ENCODE results near the gene PICALM.

Gene PICALM

GRCh38 chr11:86046116-86046515 is 22.8 kb downstream of the PICALM start:
- no peak for DNase-seq (ENCODE audit: low spot score)

GRCh38 chr11:86043765-86044503 is 24.9 kb downstream of the PICALM start:
- no peak for DNase-seq (ENCODE audit: low spot score)

GRCh38 chr11:86041975-86042378 is 26.9 kb downstream of the PICALM start:
- peak; percentile 58 for DNase-seq (ENCODE audit: low spot score)

- DNase-seq (ENCODE audit: low spot score) = no peak
These were observed 27.7 kb downstream of the PICALM start for GRCh38 chr11:86040919-86041850.

DNA sequence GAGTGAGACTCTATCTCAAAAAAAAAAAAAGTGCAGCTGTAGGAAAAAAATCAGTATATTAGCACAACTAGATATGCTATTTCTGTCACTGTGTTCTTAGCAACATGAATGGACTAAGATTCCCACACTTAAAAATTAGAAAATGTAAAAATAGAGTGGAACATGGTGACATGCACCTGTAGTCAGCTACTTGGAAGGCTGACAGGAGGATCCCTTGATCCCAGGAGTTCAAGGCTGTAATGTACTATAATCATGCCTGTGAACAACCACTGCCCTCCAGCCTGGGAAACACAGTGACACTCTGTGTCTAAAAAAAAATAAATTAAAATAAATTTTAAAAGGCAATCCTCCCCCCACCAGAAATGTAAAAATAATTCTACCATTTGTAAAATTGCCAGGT is 29.8 kb downstream of the PICALM start:
- no peak for DNase-seq (ENCODE audit: low spot score)

GRCh38 chr11:86037743-86038142 is 31.1 kb downstream of the PICALM start:
- DNase-seq (ENCODE audit: low spot score) = no peak

- DNase-seq (ENCODE audit: low spot score) = no peak
These were observed 33.0 kb downstream of the PICALM start for GRCh38 chr11:86035920-86036319.

DNA sequence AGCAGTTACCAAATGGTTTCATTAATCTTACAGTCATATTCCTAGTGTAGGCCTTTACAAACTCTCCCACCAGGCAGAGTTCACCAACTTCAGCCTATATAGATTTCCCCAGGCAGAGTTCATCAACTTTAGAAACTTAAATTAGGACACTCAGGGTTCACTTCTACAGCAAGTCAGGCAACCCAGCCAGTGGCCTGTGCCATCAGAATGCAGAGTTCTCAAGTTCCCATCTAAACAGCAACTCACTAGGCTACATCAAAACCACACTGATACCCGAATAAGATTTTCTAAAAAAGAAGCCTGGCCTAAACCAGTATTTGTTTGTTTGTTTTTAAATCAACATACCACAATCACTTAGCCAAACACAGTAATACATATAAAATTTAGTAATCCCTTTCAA is 33.7 kb downstream of the PICALM start:
- DNase-seq (ENCODE audit: low spot score) = no peak

- DNase-seq (ENCODE audit: low spot score) = no peak
These were observed 34.2 kb downstream of the PICALM start for GRCh38 chr11:86034710-86035109.

DNA sequence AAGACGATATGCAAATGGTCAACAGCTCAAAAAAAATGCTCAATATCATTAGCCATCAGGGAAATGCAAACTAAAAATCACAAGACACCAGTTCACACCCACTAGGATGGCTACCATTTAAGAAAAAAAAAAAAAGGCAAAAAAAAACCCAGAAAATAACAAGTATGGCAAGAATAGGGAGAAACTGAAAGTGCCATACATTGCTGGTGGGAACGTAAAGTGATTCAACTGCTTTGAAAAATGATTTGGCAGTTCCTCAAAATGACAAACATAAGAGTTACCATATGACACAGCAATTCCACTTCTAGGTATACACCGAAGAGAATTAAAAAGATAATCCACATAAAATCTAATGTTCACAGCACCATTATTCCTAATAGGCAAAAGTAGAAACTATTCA is 47.5 kb downstream of the PICALM start:
- DNase-seq (ENCODE audit: low spot score) = no peak

DNA sequence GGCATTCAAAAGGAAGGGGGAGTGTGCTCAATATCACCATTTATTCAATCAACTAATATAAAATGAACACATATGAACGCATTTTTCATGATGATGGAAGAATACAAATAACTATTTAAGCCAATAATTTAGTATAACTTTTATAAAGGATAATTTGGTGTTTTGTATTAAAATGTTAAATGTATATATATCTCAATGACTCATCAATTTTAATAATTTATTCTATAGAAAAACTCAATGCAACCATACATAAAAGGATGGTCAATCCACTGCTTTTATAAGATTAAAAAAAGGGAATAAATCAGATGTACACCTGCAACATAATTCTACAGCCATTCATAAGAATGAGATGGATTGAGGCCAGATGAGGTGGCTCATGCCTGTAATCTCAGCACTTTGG is 50.6 kb downstream of the PICALM start:
- no peak for DNase-seq (ENCODE audit: low spot score)

- DNase-seq (ENCODE audit: low spot score) = no peak
These were observed 52.4 kb downstream of the PICALM start for GRCh38 chr11:86016451-86016850.

- no peak for DNase-seq (ENCODE audit: low spot score)
These were observed 53.2 kb downstream of the PICALM start for GRCh38 chr11:86015699-86016098.

DNA sequence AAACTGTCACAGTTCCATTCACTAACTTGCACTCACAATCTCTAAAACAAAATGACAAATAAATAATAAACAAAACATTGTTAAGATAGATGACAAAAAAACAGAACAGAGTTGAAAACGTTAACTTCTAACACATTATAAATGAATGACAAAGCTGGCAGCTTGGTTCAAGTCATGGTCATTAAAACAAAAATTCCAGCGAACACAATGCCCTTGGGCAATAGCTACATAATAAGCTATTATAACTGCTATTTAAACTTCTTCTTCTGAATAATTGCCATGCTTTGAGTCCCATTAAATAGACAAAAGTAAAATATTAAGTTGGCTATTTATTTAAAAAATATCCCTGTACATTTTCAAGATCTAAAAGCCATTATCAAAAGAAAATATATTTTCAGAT is 54.7 kb downstream of the PICALM start:
- no peak for DNase-seq (ENCODE audit: low spot score)

- no peak for DNase-seq (ENCODE audit: low spot score)
These were observed 55.2 kb downstream of the PICALM start for GRCh38 chr11:86013713-86014112.

DNA sequence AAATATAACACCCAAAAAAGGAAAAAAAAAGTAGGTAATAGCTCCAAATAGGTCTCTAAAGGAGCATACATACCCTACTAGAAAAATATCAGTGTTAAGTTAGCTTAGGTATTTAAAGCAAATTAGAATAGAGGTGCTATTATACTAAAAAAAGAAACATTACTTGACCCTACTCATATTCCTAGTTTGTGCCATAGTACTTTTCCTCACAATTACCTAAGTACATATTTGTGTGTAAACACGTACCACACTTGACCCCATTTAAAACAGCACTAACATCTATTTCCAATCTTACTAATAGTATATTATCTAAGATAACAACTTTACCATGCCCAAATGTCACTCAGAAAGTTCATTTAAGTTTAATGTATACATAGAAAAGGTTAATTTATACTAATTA is 57.7 kb downstream of the PICALM start:
- no peak for DNase-seq (ENCODE audit: low spot score)

DNA sequence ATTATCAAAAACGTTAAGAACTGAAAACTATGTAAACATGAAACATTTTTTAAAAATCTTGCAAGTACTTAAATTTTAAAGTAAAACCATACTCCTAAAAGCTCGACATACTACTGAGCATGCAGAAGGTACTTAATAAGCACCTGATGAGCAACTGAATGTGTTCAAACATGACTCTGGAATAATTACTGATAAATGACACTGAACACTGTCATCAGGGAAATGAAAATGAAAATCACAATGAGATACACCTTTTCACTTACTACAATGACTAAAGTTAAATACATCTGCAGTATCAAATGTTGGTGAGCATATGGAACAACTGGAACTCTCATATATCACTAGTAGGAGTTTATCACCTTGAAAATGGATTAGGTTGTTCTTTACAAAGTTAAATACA is 65.2 kb downstream of the PICALM start:
- no peak for DNase-seq (ENCODE audit: low spot score)

DNA sequence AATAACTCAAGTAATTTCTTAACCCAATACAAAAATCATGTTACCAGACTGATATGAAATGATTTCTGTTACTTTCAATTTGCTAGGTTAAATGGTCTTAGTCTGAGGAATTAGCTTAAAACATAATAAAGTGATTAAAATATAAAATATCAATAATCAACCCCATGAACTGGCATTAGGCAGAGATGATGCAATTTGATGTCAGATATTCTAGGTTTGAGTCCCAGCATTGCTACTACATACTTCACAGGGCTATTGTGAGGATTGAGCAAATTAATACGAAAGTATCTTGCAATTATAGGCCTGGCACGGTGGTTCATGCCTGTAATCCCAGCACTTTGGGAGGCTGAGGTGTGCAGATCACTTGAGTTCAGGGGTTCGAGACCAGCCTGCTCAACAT is 66.5 kb downstream of the PICALM start:
- no peak for DNase-seq (ENCODE audit: low spot score)

DNA sequence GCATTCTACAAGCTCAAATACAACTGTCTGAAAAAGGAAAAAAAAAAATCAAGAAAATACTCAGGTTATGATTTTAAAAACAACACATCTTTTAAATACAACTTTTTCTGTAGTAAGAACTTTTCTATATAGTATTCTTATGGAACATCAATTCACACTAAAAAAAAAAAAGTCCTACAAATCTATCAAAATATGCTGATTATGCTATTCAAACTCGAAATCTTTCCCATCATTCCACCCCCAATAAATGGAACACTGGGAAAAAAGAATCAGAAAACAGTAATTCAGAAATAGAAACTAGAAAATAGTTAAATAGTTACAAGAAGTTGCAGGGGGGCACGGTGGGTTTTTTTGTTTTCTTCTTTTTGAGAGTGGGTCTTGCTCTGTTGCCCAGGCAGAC is 77.4 kb downstream of the PICALM start:
- DNase-seq (ENCODE audit: low spot score) = no peak

DNA sequence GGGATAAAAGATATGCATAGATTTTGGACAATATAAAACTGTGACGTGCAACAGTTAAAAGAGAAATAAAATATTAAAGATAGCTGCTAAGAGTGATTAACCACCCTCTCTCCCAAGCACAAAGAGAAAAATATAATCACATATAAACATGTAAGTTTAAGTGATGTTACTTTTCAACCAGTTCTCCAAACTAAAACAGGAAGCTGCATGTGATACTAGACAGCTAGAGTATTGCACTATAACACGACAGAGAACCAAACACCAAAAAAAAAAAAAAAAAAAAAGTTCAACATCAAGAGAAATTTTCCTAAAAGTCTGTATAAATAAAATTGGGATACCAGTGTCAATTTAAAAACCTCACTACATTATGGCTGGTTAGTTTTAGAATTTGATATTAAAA is 79.1 kb downstream of the PICALM start:
- DNase-seq (ENCODE audit: low spot score) = no peak

DNA sequence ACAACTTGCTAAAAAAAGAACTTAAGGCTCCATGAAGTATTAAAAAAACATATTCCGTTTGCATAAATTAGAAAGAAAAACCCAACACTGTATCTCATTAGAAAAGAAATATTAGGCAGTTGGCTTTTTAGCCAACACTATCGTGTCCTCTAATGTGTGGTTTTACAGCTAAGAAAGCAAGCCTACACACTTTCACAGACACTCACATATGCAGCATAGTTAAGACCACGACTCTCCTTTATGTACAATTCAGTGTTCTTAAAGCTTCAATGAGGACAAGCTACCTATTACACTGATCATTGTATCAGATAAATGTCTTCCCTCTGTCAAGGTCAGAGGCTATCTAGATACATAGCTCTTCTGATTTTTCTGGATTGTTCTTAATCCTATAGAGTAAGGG is 80.1 kb downstream of the PICALM start:
- no peak for DNase-seq (ENCODE audit: low spot score)

- DNase-seq (ENCODE audit: low spot score) = no peak
These were observed 91.1 kb downstream of the PICALM start for GRCh38 chr11:85977751-85978160.

- DNase-seq (ENCODE audit: low spot score) = no peak
These were observed 92.4 kb downstream of the PICALM start for GRCh38 chr11:85976525-85976924.

Measured in ecto neural progenitor cell (in vitro differentiated cells).